GM12878 (cell line): ENCODE results near the gene ZNF600. TPM values are rescaled to one million over a fixed set of nuclear protein-coding genes. Genes with fewer than 3 reads are reported as not detected.

Source experiments
- BHLHE40 ChIP-seq, 2 experiments: fragments of 450-650 bp in 1 of 2; IDR thresholded peaks; 2 replicates each; pipeline ENCODE4 v1.6.1; 2011 to 2017; ENCODE audit warnings: low read depth in 2 of 2, borderline replicate concordance in 1 of 2, improper control_type of control experiment in 1 of 2, low read length in 1 of 2, mild to moderate bottlenecking in 1 of 2
- BRCA1 ChIP-seq: IDR thresholded peaks from 2 replicates; pipeline ENCODE4 v1.6.1; 2011; ENCODE audit warnings: low read depth, low read length, improper control_type of control experiment
- ESRRA ChIP-seq: IDR thresholded peaks from 2 replicates; pipeline ENCODE4 v1.6.1; 2012; ENCODE audit warnings: mild to moderate bottlenecking, low read length, improper control_type of control experiment
- FOS ChIP-seq: IDR thresholded peaks from 3 replicates; pipeline ENCODE4 v1.6.1; 2011; ENCODE audit warnings: borderline replicate concordance; ENCODE audit not compliant: insufficient read length; ENCODE audit errors: extremely low read depth
- HDGF ChIP-seq: fragments of 450-650 bp; IDR thresholded peaks from 2 replicates; pipeline ENCODE4 v1.6.1; 2016; ENCODE audit warnings: antibody characterized with exemption
- IRF3 ChIP-seq: fragments of 450-650 bp; IDR thresholded peaks from 2 replicates; pipeline ENCODE4 v1.6.1; 2014; ENCODE audit warnings: mild to moderate bottlenecking
- KLF5 ChIP-seq: fragments of 450-650 bp; IDR thresholded peaks from 2 replicates; pipeline ENCODE4 v1.6.1; 2014; ENCODE audit warnings: mild to moderate bottlenecking; ENCODE audit not compliant: partially characterized antibody
- MTA2 ChIP-seq: fragments of 450-650 bp; IDR thresholded peaks from 2 replicates; pipeline ENCODE4 v1.6.1; 2016; ENCODE audit warnings: low read depth, mild to moderate bottlenecking, moderate library complexity
- NFYB ChIP-seq: IDR thresholded peaks from 2 replicates; pipeline ENCODE4 v1.6.1; 2011; ENCODE audit warnings: low read depth, mild to moderate bottlenecking, low read length, improper control_type of control experiment, moderate library complexity; ENCODE audit not compliant: insufficient read depth
- NR2C2 ChIP-seq: IDR thresholded peaks from 2 replicates; pipeline ENCODE4 v1.6.1; 2011; ENCODE audit warnings: borderline replicate concordance, low read depth; ENCODE audit not compliant: control insufficient read depth, insufficient read length
- RAD51 ChIP-seq: fragments of 450-650 bp; IDR thresholded peaks from 2 replicates; pipeline ENCODE4 v1.6.1; 2016; ENCODE audit warnings: moderate library complexity, mild to moderate bottlenecking, inconsistent platforms
- SMAD1 ChIP-seq: fragments of 450-650 bp; IDR thresholded peaks from 2 replicates; pipeline ENCODE4 v1.6.1; 2018; ENCODE audit warnings: mild to moderate bottlenecking, low read depth; ENCODE audit not compliant: partially characterized antibody
- SMAD5 ChIP-seq: IDR thresholded peaks from 2 replicates; pipeline ENCODE4 v1.6.1; 2016; ENCODE audit warnings: antibody characterized with exemption, low read depth
- SREBF2 ChIP-seq: IDR thresholded peaks from 2 replicates; pipeline ENCODE4 v1.6.1; 2012; ENCODE audit warnings: mild to moderate bottlenecking, low read length
- TARDBP ChIP-seq: IDR thresholded peaks from 2 replicates; pipeline ENCODE4 v1.6.1; 2016; ENCODE audit warnings: borderline replicate concordance
- TCF3 ChIP-seq: IDR thresholded peaks from 2 replicates; pipeline ENCODE4 v1.6.1; 2012; ENCODE audit warnings: low read depth, mild to moderate bottlenecking, low read length, borderline replicate concordance; ENCODE audit not compliant: insufficient read depth
- USF1 ChIP-seq: IDR thresholded peaks from 2 replicates; pipeline ENCODE4 v1.6.1; 2011; ENCODE audit warnings: borderline replicate concordance, low read depth, mild to moderate bottlenecking, moderate library complexity, mixed read lengths, low read length; ENCODE audit not compliant: insufficient read depth; ENCODE audit errors: extremely low read length
- WRNIP1 ChIP-seq: IDR thresholded peaks from 2 replicates; pipeline ENCODE4 v1.6.1; 2011; ENCODE audit warnings: low read depth, low read length, improper control_type of control experiment, borderline replicate concordance
- ZBTB33 ChIP-seq: fragments of 450-650 bp; IDR thresholded peaks from 2 replicates; pipeline ENCODE4 v1.6.1; 2017; ENCODE audit warnings: mild to moderate bottlenecking
- ZNF384 ChIP-seq: IDR thresholded peaks from 2 replicates; pipeline ENCODE4 v1.6.1; 2012; ENCODE audit warnings: low read depth, mild to moderate bottlenecking, low read length, improper control_type of control experiment, borderline replicate concordance
- ZSCAN29 ChIP-seq: fragments of 450-650 bp; IDR thresholded peaks from 2 replicates; pipeline ENCODE4 v1.6.1; 2017; ENCODE audit warnings: mild to moderate bottlenecking, moderate library complexity
- polyA plus RNA-seq, 11 experiments: library from polyadenylated mRNA; depleted of rRNA in 4 of 11; unstranded in 6 of 11; stranded (reverse) in 5 of 11; fragments of >200 nt; fragmentation: Nextera tagmentation in 4 of 11; fragmentation: Illumina TruSeq in 1 of 11; extraction: Ambion mirVana in 4 of 11; extraction: Trizol in 1 of 11; gene quantifications; 1 replicate in 1 of 11; 2 replicates in 10 of 11; pipeline versions ENCODE4 v1.2.1 to v1.2.3, GENCODE V29; 2011 to 2016; ENCODE audit warnings: inconsistent platforms in 2 of 11, missing spikeins in 2 of 11, low read depth in 1 of 11
- total RNA-seq, 4 experiments: library from RNA; depleted of rRNA in 3 of 4; stranded (reverse); fragments of >200 nt in 3 of 4; fragmentation: Illumina TruSeq in 1 of 4; extraction: Trizol in 1 of 4; gene quantifications; 2 replicates each; pipeline versions ENCODE4 v1.2.1 to v1.2.3, GENCODE V29; 2013 to 2021
- TF ChIP-seq, protein P1 (sequence below): fragments of 450-650 bp; IDR thresholded peaks from 2 replicates; pipeline ENCODE4 v1.6.1; 2018; ENCODE audit warnings: mild to moderate bottlenecking, low read depth, moderate library complexity; ENCODE audit not compliant: partially characterized antibody

ZNF600 gene
- total and polyA plus RNA-seq, 10 of the 15 experiments (the other 5 are each of a cell fraction or from before 2014, with no cell fraction given) = 9.5 to 25.6 (median 11.9) TPM

GRCh38 chr19:52734893-52735661 lies 51.5 kb downstream of the ZNF600 start, which contains the start of gene ZNF611 (continued):
- peak; percentile 63; the same call in 1 of the 2 replicates for TF ChIP-seq ZBTB33
- TF ChIP-seq FOS = no peak
- no peak for TF ChIP-seq KLF5
- TF ChIP-seq NFYB = no peak
- no peak for TF ChIP-seq NR2C2
- TF ChIP-seq HDGF = no peak
- TF ChIP-seq TARDBP = no peak
- TF ChIP-seq ESRRA = no peak
- TF ChIP-seq IRF3 = no peak
- TF ChIP-seq WRNIP1 = no peak
- TF ChIP-seq, protein P1, sequence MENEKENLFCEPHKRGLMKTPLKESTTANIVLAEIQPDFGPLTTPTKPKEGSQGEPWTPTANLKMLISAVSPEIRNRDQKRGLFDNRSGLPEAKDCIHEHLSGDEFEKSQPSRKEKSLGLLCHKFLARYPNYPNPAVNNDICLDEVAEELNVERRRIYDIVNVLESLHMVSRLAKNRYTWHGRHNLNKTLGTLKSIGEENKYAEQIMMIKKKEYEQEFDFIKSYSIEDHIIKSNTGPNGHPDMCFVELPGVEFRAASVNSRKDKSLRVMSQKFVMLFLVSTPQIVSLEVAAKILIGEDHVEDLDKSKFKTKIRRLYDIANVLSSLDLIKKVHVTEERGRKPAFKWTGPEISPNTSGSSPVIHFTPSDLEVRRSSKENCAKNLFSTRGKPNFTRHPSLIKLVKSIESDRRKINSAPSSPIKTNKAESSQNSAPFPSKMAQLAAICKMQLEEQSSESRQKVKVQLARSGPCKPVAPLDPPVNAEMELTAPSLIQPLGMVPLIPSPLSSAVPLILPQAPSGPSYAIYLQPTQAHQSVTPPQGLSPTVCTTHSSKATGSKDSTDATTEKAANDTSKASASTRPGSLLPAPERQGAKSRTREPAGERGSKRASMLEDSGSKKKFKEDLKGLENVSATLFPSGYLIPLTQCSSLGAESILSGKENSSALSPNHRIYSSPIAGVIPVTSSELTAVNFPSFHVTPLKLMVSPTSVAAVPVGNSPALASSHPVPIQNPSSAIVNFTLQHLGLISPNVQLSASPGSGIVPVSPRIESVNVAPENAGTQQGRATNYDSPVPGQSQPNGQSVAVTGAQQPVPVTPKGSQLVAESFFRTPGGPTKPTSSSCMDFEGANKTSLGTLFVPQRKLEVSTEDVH = no peak
- TF ChIP-seq SREBF2 = no peak
- no peak for TF ChIP-seq ZSCAN29
- 0 out of 2 replicates have a peak, but pooled peaks have one; percentile 15 for TF ChIP-seq TCF3
- no peak for TF ChIP-seq BRCA1
- TF ChIP-seq SMAD1 = peak; percentile 72
- no peak for TF ChIP-seq MTA2
- no peak for TF ChIP-seq RAD51
- no peak for TF ChIP-seq ZNF384
- no peak; a peak in 1 of 4 replicates for TF ChIP-seq BHLHE40 (IDR thresholded peaks at IDR 0.05; ENCODE audit: borderline replicate concordance in 1 of 2, low read depth in 2 of 2, low read length in 1 of 2)
- TF ChIP-seq USF1 = no peak
- peak; percentile 88; the same call in 1 of the 2 replicates for TF ChIP-seq SMAD5
